Spleen (tissue), 11 donors: ENCODE measurements around the gene CCDC180. TPM values are rescaled to one million over a fixed set of nuclear protein-coding genes. Genes with fewer than 3 reads are reported as not detected.

Source experiments
- DNase-seq: peaks from one replicate; pipeline ENCODE4 v3.0.0-alpha.2; 2020
- H3K27ac ChIP-seq, 8 donors: fragments of 200-600 bp; sonication (generic) in 7 of 8; 1 replicate in 4 of 8; 2 replicates in 4 of 8; pipeline versions ENCODE4 v1.5.0 to v1.8.0; 2016 to 2021; ENCODE audit warnings: inconsistent platforms in 4 of 8, mild to moderate bottlenecking in 4 of 8, moderate library complexity in 1 of 8
- H3K27me3 ChIP-seq, 7 donors: fragments of 200-600 bp; sonication (generic) in 6 of 7; replicated peaks in 1 of 7; 1 replicate in 4 of 7; 2 replicates in 3 of 7; pipeline versions ENCODE4 v1.5.0 to v1.8.0; 2016 to 2021; ENCODE audit warnings: inconsistent platforms in 3 of 7, mild to moderate bottlenecking in 1 of 7
- H3K36me3 ChIP-seq, 6 donors: fragments of 200-600 bp; sonication (generic) in 5 of 6; 1 replicate in 4 of 6; 2 replicates in 2 of 6; pipeline versions ENCODE4 v1.5.0 to v1.8.0; 2016 to 2021; ENCODE audit warnings: inconsistent platforms in 2 of 6
- H3K4me1 ChIP-seq, 6 donors: fragments of 200-600 bp; sonication (generic) in 5 of 6; 1 replicate in 3 of 6; 2 replicates in 3 of 6; pipeline versions ENCODE4 v1.5.0 to v1.8.0; 2016 to 2021; ENCODE audit warnings: inconsistent platforms in 3 of 6
- H3K4me3 ChIP-seq, 8 donors: fragments of 200-600 bp; sonication (generic) in 7 of 8; 1 replicate in 4 of 8; 2 replicates in 4 of 8; pipeline versions ENCODE4 v1.5.0 to v1.8.0; 2016 to 2021; ENCODE audit warnings: inconsistent platforms in 4 of 8, mild to moderate bottlenecking in 4 of 8, moderate library complexity in 2 of 8
- H3K9me3 ChIP-seq, 8 donors: fragments of 200-600 bp; sonication (generic) in 7 of 8; 1 replicate in 4 of 8; 2 replicates in 4 of 8; pipeline versions ENCODE4 v1.5.0 to v1.8.0; 2016 to 2021; ENCODE audit warnings: inconsistent platforms in 4 of 8
- POLR2A ChIP-seq, 3 donors: fragments of 450-650 bp; IDR thresholded peaks; one replicate each; pipeline ENCODE4 v1.5.1; 2017; ENCODE audit warnings: antibody characterized with exemption in 3 of 3, mild to moderate bottlenecking in 1 of 3
- POLR2AphosphoS5 ChIP-seq, 3 donors: sonication (generic); formaldehyde crosslinking; IDR thresholded peaks; one replicate each; pipeline ENCODE4 v1.5.1; 2017; ENCODE audit warnings: antibody characterized with exemption in 3 of 3
- WGBS, 5 donors: extraction: QIAGEN DNeasy Blood & Tissue Kit in 3 of 5; methylation state at CpG; one replicate each; pipeline versions ENCODE4 v1.1.5 to v1.1.7; 2013 to 2018; 5-methylcytosine and 5-hydroxymethylcytosine counted together
- intact Hi-C: fragments of 100-400 bp; cut with DNase I; formaldehyde crosslinking; loops from one replicate; pipeline ENCODE4 v1.15.0; 2023; ENCODE audit warnings: low total_unique reads
- polyA plus RNA-seq, 3 donors: library from polyadenylated mRNA; stranded (reverse); fragments of 200-250 nt; gene quantifications; one replicate each; pipeline ENCODE4 v1.2.1, GENCODE V29; 2013
- total RNA-seq, 7 donors: library from RNA; depleted of rRNA in 3 of 7; stranded (reverse); fragments of >200 nt in 3 of 7; fragmentation: NEBNext Ultra II Directional in 4 of 7; extraction: Animal tissue kit (Norgen Biotek cat#: 25700) in 4 of 7; gene quantifications; one replicate each; pipeline versions ENCODE4 v1.1.0 to v1.2.1, GENCODE V29; 2016 to 2021
- TF ChIP-seq, protein P1 (sequence below), 11 experiments: fragments of 200-600 bp in 7 of 11; fragments of 450-650 bp in 4 of 11; sonication (generic) in 4 of 11; IDR thresholded peaks in 8 of 11; conservative IDR thresholded peaks in 3 of 11; 1 replicate in 7 of 11; 2 replicates in 4 of 11; pipeline versions ENCODE4 v1.4.0 to v1.8.0; 2016 to 2021; ENCODE audit warnings: antibody characterized with exemption in 11 of 11, inconsistent platforms in 4 of 11, mild to moderate bottlenecking in 1 of 11
- donor health status: healthy with polysubstance abuse.
- donor health status: DM: no; HTN: no; CAD: no; lungs with moderate emphysema.
- donor health status: DM: no; HTN: no; CAD: no.
- donor health status: Bipolar disorder and iron deficiency.
- donor health status: healthy.
- donor health status: DM: no; HTN: no; CAD: no.
- donor health status: DM: yes; HTN: yes; CAD: no.

The CCDC180 gene
- total and polyA plus RNA-seq, 10 donors, result 3.3 to 14.7 (median 7.3) TPM

DNA sequence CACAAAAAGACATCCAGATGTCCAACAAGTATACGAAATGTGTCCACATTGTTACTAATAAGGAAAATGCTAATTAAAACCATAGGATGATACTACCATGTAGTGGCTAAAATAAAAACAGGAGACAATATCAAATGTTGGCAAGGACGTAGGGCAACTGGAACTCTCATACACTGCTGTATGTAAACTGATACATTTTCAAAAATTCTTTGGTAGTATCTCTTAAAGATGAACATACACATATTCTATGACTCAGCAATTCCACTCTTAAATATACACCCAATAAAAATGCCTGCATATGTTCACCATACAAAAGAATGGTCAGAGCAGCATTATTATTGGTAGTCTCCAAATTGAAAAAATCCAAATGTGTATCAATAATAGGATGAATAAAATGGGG lies 2.9 kb upstream of the CCDC180 start:
- Histone ChIP-seq H3K4me1 (peaks cover 0 to 11% (median 4%) of the 10 kb centered on the region in 6 donors), H3K9me3 (peaks cover 0 to 5% (median 0%) of the 10 kb centered on the region in 8 donors), H3K36me3 (peaks cover 0 to 7% (median 2%) of the 10 kb centered on the region in 6 donors), H3K27me3 (peaks cover 0 to 5% (median 0%) of the 10 kb centered on the region in 7 donors), H3K4me3 (no peak overlapping the region), H3K27ac (no peak overlapping the region)
- intact Hi-C loops, result no loop called here
- TF ChIP-seq POLR2AphosphoS5 (IDR thresholded peaks at IDR 0.05) (no peak), POLR2A (IDR thresholded peaks at IDR 0.05) (no peak)
- TF ChIP-seq, protein P1, sequence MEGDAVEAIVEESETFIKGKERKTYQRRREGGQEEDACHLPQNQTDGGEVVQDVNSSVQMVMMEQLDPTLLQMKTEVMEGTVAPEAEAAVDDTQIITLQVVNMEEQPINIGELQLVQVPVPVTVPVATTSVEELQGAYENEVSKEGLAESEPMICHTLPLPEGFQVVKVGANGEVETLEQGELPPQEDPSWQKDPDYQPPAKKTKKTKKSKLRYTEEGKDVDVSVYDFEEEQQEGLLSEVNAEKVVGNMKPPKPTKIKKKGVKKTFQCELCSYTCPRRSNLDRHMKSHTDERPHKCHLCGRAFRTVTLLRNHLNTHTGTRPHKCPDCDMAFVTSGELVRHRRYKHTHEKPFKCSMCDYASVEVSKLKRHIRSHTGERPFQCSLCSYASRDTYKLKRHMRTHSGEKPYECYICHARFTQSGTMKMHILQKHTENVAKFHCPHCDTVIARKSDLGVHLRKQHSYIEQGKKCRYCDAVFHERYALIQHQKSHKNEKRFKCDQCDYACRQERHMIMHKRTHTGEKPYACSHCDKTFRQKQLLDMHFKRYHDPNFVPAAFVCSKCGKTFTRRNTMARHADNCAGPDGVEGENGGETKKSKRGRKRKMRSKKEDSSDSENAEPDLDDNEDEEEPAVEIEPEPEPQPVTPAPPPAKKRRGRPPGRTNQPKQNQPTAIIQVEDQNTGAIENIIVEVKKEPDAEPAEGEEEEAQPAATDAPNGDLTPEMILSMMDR (IDR thresholded peaks at IDR 0.05 in 8 of 11, conservative IDR thresholded peaks at IDR 0.05 in 3 of 11), result no peak
- DNase-seq, result no peak
- WGBS, 5 donors, result 88 to 97% (median 95%) methylated on average over 2 of the region's 2 CpGs

DNA sequence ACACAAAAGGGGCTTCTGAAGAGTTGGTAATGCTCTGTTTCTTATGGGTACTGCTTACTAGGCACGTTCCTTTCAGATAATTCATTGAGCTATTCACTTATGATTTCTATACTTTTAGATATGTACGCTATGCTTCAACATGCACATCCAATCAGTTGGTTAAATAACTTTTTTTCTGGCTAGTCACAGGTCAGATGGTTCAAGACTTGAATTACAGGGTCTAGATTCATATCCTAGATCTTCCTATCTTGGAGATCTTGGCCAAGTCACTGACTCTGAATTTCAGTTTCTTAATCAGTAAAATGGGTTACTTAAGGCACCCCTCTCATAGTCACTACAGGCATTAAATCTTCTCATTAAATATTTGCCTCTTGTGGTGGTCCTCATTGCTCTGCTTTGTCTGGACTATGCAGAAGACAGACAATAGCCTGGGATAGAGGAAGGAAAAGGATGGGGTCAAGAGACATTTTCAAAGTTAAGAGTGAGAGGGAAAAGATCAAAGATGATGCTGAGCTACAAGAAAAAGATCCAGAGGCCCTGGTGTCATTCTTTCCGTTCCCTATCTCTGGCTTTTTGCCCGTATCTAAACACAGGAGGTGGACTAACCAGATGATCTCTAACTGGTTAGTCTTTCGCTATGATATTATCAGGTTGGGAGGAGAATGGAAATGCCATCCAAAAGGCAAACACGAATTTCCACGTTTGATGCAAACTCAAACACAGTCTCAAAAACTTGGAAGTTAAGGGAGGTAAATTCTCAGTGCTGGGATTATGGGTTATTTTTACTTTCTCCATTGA lies 1.8 kb upstream of the CCDC180 start:
- no peak for DNase-seq
- peaks cover 0 to 11% (median 4%) of the 10 kb centered on the region in 6 donors for H3K4me1 ChIP-seq
- no peak overlapping the region for H3K4me3 ChIP-seq
- H3K9me3 ChIP-seq, result peaks cover 0 to 5% (median 0%) of the 10 kb centered on the region in 8 donors
- WGBS, 5 donors, result 83 to 90% (median 88%) methylated on average over 7 of the region's 7 CpGs
- peaks cover 0 to 18% (median 3%) of the 10 kb centered on the region in 6 donors for H3K36me3 ChIP-seq
- H3K27ac ChIP-seq, result no peak overlapping the region
- no peak for TF ChIP-seq POLR2AphosphoS5 (IDR thresholded peaks at IDR 0.05)
- TF ChIP-seq POLR2A (IDR thresholded peaks at IDR 0.05), result no peak
- TF ChIP-seq, protein P1 (IDR thresholded peaks at IDR 0.05 in 8 of 11, conservative IDR thresholded peaks at IDR 0.05 in 3 of 11), result no peak
- peaks cover 0 to 5% (median 0%) of the 10 kb centered on the region in 7 donors for H3K27me3 ChIP-seq
- intact Hi-C loops, result no loop called here

DNA sequence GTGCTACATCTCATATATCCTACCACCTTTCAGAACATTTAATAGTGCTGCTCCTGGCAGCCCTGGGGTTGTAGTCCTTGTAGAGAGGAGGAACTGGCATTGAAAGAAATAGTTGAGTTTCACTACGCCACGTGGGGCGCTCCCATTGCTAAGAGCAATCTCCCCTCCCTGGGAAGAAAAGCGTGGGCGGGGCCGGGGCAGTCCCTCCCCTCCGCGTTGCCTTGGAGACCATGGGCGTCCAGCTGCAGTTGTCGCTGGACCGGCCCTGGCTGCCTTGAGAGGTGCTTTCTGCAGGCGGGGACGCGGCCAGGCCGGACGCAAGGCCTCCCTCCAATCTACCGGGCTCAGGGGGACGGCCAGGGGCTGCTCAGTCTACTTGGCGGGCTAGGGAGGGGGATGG lies 368 bp upstream of the CCDC180 start:
- TF ChIP-seq POLR2A (IDR thresholded peaks at IDR 0.05), result no peak
- TF ChIP-seq POLR2AphosphoS5 (IDR thresholded peaks at IDR 0.05), result peak; percentile 34 to 70 (median 67)
- peaks cover 0 to 32% (median 7%) of the 10 kb centered on the region in 6 donors for H3K36me3 ChIP-seq
- intact Hi-C loops, result no loop called here
- H3K27ac ChIP-seq, result no peak overlapping the region
- 15 to 51% (median 43%) methylated on average over 8 to 19 of the region's 19 CpGs for WGBS, 5 donors
- peak; percentile 85 for DNase-seq
- H3K4me1 ChIP-seq, result peaks cover 0 to 11% (median 4%) of the 10 kb centered on the region in 6 donors
- H3K4me3 ChIP-seq, result peak overlapping the region in 4 of 8 donors; percentile 10 to 38 (median 14)
- H3K9me3 ChIP-seq, result peaks cover 0 to 5% (median 0%) of the 10 kb centered on the region in 8 donors
- peaks cover 0 to 5% (median 0%) of the 10 kb centered on the region in 7 donors for H3K27me3 ChIP-seq

DNA sequence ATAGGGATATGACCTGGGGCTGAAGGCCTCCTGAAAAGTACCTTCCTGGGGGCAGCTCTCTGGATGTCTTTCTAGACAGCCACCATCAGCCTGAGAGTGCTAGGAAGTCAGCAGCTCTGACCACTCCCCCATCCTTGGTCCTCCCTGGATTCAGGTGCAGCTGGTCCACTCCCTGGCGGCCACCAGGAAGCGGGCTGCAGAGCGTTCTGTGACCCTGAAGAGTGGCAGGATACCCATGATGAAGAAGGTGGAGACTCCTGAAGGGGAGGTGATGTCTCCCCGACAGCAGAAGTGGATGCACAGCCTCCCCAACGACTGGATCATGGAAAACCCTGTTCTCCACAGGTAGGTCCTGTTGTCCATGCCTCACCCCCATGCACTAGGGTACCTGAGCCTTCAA lies 1.8 kb downstream of the CCDC180 start:
- H3K27me3 ChIP-seq, result peaks cover 0 to 5% (median 0%) of the 10 kb centered on the region in 7 donors

More for the DNA sequence above, 1.8 kb downstream of the CCDC180 start:
- no peak for DNase-seq
- no peak overlapping the region for H3K4me3 ChIP-seq
- H3K27ac ChIP-seq, result no peak overlapping the region
- TF ChIP-seq POLR2A (IDR thresholded peaks at IDR 0.05), result no peak
- TF ChIP-seq, protein P1 (IDR thresholded peaks at IDR 0.05 in 8 of 11, conservative IDR thresholded peaks at IDR 0.05 in 3 of 11), result no peak
- no peak for TF ChIP-seq POLR2AphosphoS5 (IDR thresholded peaks at IDR 0.05)
- intact Hi-C loops, result no loop called here
- peaks cover 0 to 11% (median 4%) of the 10 kb centered on the region in 6 donors for H3K4me1 ChIP-seq
- WGBS, 5 donors, result 81 to 94% (median 90%) methylated on average over 5 of the region's 5 CpGs
- peaks cover 0 to 54% (median 18%) of the 10 kb centered on the region in 6 donors for H3K36me3 ChIP-seq
- H3K9me3 ChIP-seq, result no peaks in the 10 kb centered on the region
